ENCODE measurements around the gene IGF2BP1.

Gene IGF2BP1

DNA sequence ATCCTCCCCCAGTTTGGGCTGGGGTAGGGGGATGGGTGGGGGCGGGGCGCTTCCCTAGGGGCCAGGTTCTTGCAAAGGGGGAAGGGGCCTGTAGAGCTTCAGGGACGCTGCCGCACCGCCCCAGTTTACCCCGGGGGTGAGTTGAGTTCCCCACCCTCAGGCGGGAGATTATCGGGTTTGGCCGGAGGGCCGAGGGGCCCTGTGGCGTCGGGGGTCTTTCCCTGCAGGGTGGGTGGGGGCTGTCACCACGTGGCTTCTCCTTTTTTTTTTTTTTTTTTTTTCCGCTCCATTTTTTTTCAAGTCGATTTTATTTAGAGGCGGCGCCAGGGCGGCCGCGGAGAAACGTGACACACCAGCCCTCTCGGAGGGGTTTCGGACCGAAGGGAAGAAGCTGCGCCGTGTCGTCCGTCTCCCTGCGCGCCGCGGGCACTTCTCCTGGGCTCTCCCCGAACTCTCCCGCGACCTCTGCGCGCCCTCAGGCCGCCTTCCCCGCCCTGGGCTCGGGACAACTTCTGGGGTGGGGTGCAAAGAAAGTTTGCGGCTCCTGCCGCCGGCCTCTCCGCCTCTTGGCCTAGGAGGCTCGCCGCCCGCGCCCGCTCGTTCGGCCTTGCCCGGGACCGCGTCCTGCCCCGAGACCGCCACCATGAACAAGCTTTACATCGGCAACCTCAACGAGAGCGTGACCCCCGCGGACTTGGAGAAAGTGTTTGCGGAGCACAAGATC, at the start of gene IGF2BP1:
Gene IGF2BP1 (plus strand): TSS at position 283 of the 724 bp plus-strand sequence. CDS start 361 bp downstream, at position 644.
- Histone ChIP-seq H3K4me3 (ENCODE audit: low read depth, low read length) (peak within 1 kb of the TSS; percentile 82), H3K4me1 (ENCODE audit: control insufficient read depth, insufficient read depth, low read length, unreplicated experiment) (peaks cover 6% of the 10 kb centered on the region), H3K27ac (ENCODE audit: low read depth, low read length) (peak within 1 kb of the TSS; percentile 35), H3K27me3 (ENCODE audit: insufficient read depth, low read length) (peaks cover 72% of the 10 kb centered on the region), H3K79me2 (ENCODE audit: control insufficient read depth, insufficient read depth, low read length, unreplicated experiment) (peaks cover 38% of the 10 kb centered on the region), H3K36me3 (ENCODE audit: insufficient read depth, low read length) (no peaks in the 10 kb centered on the region), H2AFZ (ENCODE audit: low read length, unreplicated experiment) (peak within 1 kb of the TSS; percentile 47)

DNA sequence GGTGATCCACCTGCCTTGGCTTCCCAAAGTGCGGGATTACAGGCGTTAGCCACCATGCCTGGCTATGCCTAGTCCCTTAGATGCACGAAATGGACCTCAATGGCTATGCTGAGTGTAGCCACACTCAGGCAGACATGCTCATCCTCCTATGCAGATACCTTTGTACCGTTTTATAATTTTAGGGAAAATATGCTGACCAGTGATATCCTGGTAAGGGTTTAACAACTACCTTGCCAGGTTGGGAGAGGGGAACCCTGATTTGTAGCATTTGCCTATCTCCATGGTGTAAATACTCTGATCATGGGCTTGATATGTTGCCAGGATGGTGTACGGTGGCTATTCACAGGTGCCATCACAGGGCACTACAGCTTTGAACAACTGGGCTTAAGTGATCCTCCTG, 45.6 kb upstream of the IGF2BP1 start:
- Histone ChIP-seq H3K79me2 (ENCODE audit: control insufficient read depth, insufficient read depth, low read length, unreplicated experiment) (no peaks in the 10 kb centered on the region), H3K27me3 (ENCODE audit: insufficient read depth, low read length) (no peaks in the 10 kb centered on the region), H2AFZ (ENCODE audit: low read length, unreplicated experiment) (no peak overlapping the region), H3K27ac (ENCODE audit: low read depth, low read length) (no peak overlapping the region), H3K4me1 (ENCODE audit: control insufficient read depth, insufficient read depth, low read length, unreplicated experiment) (no peaks in the 10 kb centered on the region), H3K4me3 (ENCODE audit: low read depth, low read length) (no peak overlapping the region), H3K36me3 (ENCODE audit: insufficient read depth, low read length) (no peaks in the 10 kb centered on the region)

DNA sequence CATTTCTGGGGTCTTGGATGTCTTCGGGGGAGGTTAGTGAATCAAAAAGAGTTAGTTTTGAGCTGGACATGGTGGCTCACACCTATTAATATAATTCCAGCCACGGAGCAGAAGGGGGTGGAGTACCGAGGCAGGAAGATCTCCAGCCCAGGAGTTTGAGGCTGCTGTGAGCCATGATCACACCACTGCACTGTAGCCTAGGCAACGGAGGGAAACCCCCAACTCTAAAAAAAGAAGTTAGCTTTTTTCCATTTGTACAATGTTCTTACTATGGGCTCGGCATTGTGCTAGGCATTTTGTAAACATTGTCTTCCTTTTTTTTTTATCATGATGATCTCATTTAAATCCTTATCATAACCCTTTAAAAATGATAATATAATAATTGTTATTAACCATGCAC, 44.3 kb upstream of the IGF2BP1 start:
- Histone ChIP-seq H3K4me3 (ENCODE audit: low read depth, low read length) (no peak overlapping the region), H3K27me3 (ENCODE audit: insufficient read depth, low read length) (no peaks in the 10 kb centered on the region), H3K27ac (ENCODE audit: low read depth, low read length) (no peak overlapping the region), H3K4me1 (ENCODE audit: control insufficient read depth, insufficient read depth, low read length, unreplicated experiment) (no peaks in the 10 kb centered on the region), H3K36me3 (ENCODE audit: insufficient read depth, low read length) (no peaks in the 10 kb centered on the region), H2AFZ (ENCODE audit: low read length, unreplicated experiment) (peak overlapping the region; percentile 5), H3K79me2 (ENCODE audit: control insufficient read depth, insufficient read depth, low read length, unreplicated experiment) (no peaks in the 10 kb centered on the region)

DNA sequence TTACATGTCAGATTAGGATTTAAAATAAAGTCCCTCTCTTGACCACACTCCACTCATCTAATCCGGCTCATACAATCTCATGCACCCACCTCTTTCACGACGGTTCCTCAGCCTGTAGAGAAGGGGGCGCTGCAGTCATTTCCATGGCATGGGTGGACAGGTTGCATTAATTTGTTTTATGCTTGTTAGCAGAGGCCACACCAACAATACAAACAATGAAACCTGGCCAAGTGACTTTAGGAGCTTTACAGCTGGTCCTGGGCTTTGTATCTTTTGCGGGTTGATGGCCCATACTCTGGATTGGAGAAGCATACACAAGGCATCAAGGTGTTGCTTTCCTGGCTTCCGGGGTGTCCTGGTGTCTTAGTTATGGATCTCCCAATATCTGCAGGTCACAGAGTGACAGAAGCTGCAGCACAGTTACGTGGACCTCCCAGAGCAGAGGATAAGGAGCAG, 42.9 kb upstream of the IGF2BP1 start:
- H3K27me3 ChIP-seq (ENCODE audit: insufficient read depth, low read length): no peaks in the 10 kb centered on the region
- no peak overlapping the region for H3K4me3 ChIP-seq (ENCODE audit: low read depth, low read length)
- H2AFZ ChIP-seq (ENCODE audit: low read length, unreplicated experiment): no peak overlapping the region
- H3K79me2 ChIP-seq (ENCODE audit: control insufficient read depth, insufficient read depth, low read length, unreplicated experiment): no peaks in the 10 kb centered on the region
- no peaks in the 10 kb centered on the region for H3K36me3 ChIP-seq (ENCODE audit: insufficient read depth, low read length)
- no peak overlapping the region for H3K27ac ChIP-seq (ENCODE audit: low read depth, low read length)
- H3K4me1 ChIP-seq (ENCODE audit: control insufficient read depth, insufficient read depth, low read length, unreplicated experiment): no peaks in the 10 kb centered on the region

DNA sequence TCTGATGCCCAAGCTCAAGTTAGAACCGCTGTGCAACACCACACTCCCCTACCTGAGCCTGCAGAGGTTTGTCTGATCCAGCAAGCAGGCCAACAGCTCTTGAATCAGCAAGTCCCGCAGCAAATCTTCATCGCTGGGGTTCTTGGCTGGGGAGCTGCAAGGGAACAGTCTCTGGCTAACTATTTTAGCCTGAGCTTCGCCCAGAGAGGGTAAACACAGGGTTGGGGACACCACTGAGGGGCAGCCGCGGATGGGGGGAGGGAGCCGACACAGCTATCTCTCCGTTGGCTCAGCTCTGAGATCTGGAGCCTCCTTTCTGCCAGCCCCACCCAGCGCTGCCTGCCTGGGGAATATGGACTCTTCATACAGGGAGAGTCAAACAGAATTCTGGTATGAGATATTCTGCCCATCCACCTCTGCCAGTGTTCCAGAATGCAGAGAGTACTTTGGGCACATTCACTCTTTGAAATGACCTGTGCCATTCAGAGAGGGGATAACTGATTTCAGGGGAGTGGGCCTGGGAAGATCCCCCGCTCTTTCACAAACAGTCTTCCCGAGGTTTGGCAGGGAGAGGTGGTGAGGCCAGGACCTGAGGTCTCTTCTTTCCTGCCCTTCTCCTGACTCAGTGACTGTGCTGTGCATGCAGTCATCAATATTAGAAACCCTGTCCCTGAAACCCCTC, 36.2 kb upstream of the IGF2BP1 start:
- no peaks in the 10 kb centered on the region for H3K27me3 ChIP-seq (ENCODE audit: insufficient read depth, low read length)
- H3K36me3 ChIP-seq (ENCODE audit: insufficient read depth, low read length): no peaks in the 10 kb centered on the region
- peaks cover 17% of the 10 kb centered on the region for H3K4me1 ChIP-seq (ENCODE audit: control insufficient read depth, insufficient read depth, low read length, unreplicated experiment)
- no peaks in the 10 kb centered on the region for H3K79me2 ChIP-seq (ENCODE audit: control insufficient read depth, insufficient read depth, low read length, unreplicated experiment)
- peak overlapping the region; percentile 31 for H2AFZ ChIP-seq (ENCODE audit: low read length, unreplicated experiment)
- peak overlapping the region; percentile 55 for H3K4me3 ChIP-seq (ENCODE audit: low read depth, low read length)
- no peak overlapping the region for H3K27ac ChIP-seq (ENCODE audit: low read depth, low read length)

DNA sequence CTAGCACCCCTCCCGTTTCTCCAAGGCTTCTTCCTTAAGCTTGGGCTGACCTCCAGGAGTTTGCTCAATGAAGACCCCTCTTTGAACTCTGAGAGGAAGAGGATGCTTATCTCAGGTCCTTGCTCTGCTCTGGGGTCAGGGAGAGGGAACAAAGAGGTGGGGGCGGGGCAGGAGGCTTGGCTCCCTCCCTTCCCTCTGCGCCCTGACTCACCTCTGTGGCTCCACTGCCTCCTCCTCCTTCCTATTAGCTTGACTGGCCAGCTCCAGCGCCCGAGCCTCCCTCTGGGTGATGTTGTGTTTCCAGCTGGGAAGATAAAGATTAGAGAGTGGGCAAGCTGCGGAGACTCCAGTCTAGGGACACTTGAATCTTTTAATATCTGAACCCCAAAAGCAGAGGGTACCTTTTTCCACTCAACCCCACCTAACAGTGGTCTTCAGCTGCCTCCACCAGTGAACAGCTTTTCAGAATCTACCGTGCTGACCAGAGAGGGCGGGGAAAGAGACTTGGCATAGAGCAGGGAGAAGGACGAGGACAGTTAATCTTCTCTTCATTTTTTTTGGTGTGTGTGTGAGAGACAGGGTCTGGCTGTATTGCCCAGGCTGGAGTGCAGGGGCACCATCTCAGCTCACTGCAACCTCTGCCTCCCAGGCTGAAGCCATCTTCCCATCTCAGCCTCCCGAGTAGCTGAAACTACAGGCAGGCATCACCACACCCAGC, 35.5 kb upstream of the IGF2BP1 start:
- H3K36me3 ChIP-seq (ENCODE audit: insufficient read depth, low read length): no peaks in the 10 kb centered on the region
- H3K27ac ChIP-seq (ENCODE audit: low read depth, low read length): no peak overlapping the region
- H3K4me1 ChIP-seq (ENCODE audit: control insufficient read depth, insufficient read depth, low read length, unreplicated experiment): peaks cover 17% of the 10 kb centered on the region
- no peaks in the 10 kb centered on the region for H3K27me3 ChIP-seq (ENCODE audit: insufficient read depth, low read length)
- peak overlapping the region; percentile 55 for H3K4me3 ChIP-seq (ENCODE audit: low read depth, low read length)
- no peaks in the 10 kb centered on the region for H3K79me2 ChIP-seq (ENCODE audit: control insufficient read depth, insufficient read depth, low read length, unreplicated experiment)
- H2AFZ ChIP-seq (ENCODE audit: low read length, unreplicated experiment): peak overlapping the region; percentile 99

DNA sequence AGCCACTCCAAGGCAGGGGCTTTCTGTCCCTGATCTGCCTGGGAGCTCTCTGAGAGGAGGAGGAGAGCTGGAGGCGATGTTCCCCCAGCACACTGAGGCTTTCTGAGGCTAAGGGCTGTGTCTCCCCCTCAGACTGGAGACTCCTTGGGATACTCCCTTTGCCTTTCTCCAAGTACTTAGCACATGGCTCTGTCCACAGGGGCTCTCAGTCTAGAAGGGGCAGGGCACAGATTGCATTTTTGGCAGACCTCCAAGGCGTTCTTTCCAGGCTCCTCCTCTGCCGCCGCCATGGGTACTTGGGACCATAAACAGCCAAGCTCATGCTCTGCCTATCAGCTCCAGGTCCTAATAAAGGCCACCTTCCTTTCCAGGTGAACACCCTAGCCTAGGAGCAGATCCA, 27.0 kb upstream of the IGF2BP1 start:
- Histone ChIP-seq H3K27me3 (ENCODE audit: insufficient read depth, low read length) (no peaks in the 10 kb centered on the region), H3K27ac (ENCODE audit: low read depth, low read length) (no peak overlapping the region), H3K4me1 (ENCODE audit: control insufficient read depth, insufficient read depth, low read length, unreplicated experiment) (peaks cover 25% of the 10 kb centered on the region), H3K79me2 (ENCODE audit: control insufficient read depth, insufficient read depth, low read length, unreplicated experiment) (no peaks in the 10 kb centered on the region), H3K36me3 (ENCODE audit: insufficient read depth, low read length) (no peaks in the 10 kb centered on the region), H2AFZ (ENCODE audit: low read length, unreplicated experiment) (no peak overlapping the region), H3K4me3 (ENCODE audit: low read depth, low read length) (no peak overlapping the region)

DNA sequence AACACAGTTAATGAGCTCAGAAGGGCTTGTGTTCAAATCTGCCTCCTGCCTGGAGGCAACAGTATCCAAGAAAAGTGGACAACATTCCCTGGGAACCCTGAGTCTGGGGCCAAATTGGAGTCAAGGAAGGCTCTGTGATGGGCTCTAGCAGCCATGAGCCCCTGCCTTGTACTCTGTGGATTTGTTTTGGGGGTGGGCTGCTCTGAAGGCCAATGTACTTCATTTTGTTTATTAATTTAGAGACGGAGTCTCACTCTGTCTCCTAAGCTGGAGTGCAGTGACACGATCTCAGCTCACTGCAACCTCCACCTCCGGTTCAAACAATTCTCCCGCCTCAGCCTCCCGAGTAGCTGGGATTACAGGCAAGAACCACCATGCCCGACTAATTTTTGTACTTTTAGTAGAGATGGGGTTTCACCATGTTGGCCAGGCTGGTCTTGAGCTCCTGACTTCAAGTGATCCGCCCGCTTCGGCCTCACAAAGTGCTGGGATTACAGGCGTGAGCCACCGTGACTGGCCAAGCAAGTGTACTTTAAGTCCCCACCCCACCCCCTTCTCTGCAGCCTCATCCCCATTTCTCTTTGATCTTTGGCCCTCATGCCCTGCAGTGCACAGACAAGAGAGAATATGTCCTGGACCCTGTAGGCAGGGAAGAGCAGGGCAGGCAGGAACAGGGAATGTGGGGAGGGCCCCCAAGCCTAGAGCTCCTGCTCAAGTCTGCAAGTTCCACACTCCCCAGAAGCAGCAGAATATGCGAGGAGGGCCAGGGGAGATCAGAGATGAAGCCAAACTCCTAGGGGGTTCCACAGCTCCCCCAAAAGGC, 26.1 kb upstream of the IGF2BP1 start:
- Histone ChIP-seq H3K79me2 (ENCODE audit: control insufficient read depth, insufficient read depth, low read length, unreplicated experiment) (no peaks in the 10 kb centered on the region), H3K4me1 (ENCODE audit: control insufficient read depth, insufficient read depth, low read length, unreplicated experiment) (peaks cover 25% of the 10 kb centered on the region), H3K4me3 (ENCODE audit: low read depth, low read length) (no peak overlapping the region), H3K27ac (ENCODE audit: low read depth, low read length) (peak overlapping the region; percentile 59; the same call in 1 of the 2 replicates), H3K27me3 (ENCODE audit: insufficient read depth, low read length) (no peaks in the 10 kb centered on the region), H2AFZ (ENCODE audit: low read length, unreplicated experiment) (no peak overlapping the region), H3K36me3 (ENCODE audit: insufficient read depth, low read length) (no peaks in the 10 kb centered on the region)

DNA sequence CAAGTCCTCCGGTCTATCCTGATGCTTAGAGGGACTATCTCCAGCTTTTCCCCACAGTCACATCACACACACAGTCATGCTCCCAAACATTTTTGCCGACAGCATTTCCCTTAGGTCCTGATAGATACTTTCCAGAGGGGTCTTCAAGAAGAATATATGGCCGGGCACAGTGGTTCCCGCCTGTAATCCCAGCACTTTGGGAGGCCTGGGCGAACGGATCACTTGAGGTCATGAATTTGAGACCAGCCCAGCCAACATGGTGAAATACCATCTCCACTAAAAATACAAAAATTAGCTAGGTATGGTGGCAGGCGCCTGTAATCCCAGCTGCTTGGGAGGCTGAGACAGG, 24.5 kb upstream of the IGF2BP1 start:
- Histone ChIP-seq H3K27ac (ENCODE audit: low read depth, low read length) (peak overlapping the region; percentile 84), H3K36me3 (ENCODE audit: insufficient read depth, low read length) (no peaks in the 10 kb centered on the region), H3K4me3 (ENCODE audit: low read depth, low read length) (peak overlapping the region; percentile 29; the same call in 1 of the 2 replicates), H3K4me1 (ENCODE audit: control insufficient read depth, insufficient read depth, low read length, unreplicated experiment) (peaks cover 25% of the 10 kb centered on the region), H3K27me3 (ENCODE audit: insufficient read depth, low read length) (no peaks in the 10 kb centered on the region), H3K79me2 (ENCODE audit: control insufficient read depth, insufficient read depth, low read length, unreplicated experiment) (no peaks in the 10 kb centered on the region), H2AFZ (ENCODE audit: low read length, unreplicated experiment) (peak overlapping the region; percentile 63)

DNA sequence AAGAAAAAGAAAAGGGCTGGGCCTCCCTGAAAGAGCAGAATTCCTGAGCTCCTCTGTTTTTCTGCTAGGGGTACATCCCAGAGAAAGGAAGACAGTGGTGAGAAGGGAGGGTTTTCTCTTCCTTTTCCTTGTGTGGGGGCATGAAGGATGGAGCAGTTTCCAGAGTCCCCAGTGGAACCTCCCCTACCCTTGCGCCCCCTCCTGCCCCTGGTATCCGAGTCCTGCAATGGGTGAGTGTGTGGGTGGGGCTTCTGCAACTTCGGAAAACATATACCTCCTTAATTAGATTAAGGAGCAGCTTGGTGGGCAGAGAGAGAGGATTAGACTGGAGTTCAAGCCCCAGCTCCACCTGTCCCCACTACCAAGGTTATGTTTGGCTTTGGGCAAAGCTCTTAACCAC, 23.4 kb upstream of the IGF2BP1 start:
- peaks cover 25% of the 10 kb centered on the region for H3K4me1 ChIP-seq (ENCODE audit: control insufficient read depth, insufficient read depth, low read length, unreplicated experiment)
- no peak overlapping the region for H3K27ac ChIP-seq (ENCODE audit: low read depth, low read length)
- H3K79me2 ChIP-seq (ENCODE audit: control insufficient read depth, insufficient read depth, low read length, unreplicated experiment): no peaks in the 10 kb centered on the region
- H3K4me3 ChIP-seq (ENCODE audit: low read depth, low read length): no peak overlapping the region
- no peak overlapping the region for H2AFZ ChIP-seq (ENCODE audit: low read length, unreplicated experiment)
- H3K36me3 ChIP-seq (ENCODE audit: insufficient read depth, low read length): no peaks in the 10 kb centered on the region
- no peaks in the 10 kb centered on the region for H3K27me3 ChIP-seq (ENCODE audit: insufficient read depth, low read length)

All from ACC112 (cell line).